ENCODE results near the gene HHEX.
"Not testable (repeated sequence)": the region's sequence is repeated elsewhere in the genome, so short reads cannot be mapped to it uniquely, and the experiment has no call there.

The HHEX gene

DNA sequence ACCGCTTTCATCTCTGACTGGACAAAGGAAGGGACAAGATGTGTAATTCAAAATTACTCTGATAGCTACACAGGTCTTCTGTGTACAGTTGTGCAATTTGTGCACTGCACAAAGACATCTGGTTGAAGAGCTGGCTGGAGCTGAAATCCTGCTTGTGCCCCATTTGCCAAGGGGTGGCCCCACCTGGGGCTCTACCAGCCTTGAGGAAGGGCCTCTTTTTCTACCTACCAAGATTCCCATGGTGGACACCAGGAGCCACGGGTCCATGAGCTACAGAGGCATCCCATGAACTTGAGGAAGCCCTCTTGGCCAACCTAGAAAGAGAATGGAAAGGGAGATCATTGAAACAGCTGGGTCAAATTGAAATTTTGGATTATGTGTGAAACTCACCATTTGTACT, 43.2 kb downstream of the HHEX start:
- DNase-seq (ENCODE audit: low read depth in 2 of 2, low spot score in 1 of 2): no peak

DNA sequence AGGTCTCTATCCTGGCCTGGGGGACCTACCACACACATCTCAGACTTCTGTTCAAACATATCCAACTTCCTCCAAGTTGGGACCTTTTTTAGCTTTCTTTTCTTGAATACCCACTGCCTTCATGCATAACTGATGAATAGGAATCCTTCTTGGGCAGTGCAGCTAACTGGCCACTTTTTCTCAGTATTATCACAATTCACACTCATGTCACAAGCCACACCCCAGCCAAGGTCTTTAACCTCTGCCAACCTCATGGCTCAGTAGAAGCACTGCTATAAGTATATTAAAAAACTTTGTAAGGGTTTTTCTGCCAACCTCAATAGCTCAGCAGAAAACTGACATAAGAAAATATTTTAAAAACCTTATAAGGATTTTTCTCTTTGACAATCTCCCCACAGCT, 44.5 kb downstream of the HHEX start:
- DNase-seq (ENCODE audit: low read depth in 2 of 2, low spot score in 1 of 2): no peak

DNA sequence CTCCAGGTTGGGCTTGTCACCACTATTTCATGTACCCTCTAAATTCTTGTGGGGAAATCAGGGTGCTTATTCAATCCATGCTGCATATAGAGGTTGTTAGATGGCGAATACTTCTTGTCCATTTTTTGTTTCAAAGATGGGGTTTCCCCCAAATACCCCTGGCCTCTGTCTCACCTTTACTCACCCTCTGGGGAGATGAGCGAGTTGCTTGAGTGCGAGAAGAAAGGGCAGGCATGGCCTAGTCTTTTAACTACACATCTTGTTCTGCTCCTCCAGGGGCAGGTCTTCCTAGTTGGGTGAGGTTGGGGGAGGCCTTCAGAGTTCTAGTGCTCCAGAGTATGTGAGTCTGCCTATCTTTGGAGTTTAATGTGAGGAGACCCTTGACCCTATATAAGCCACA, 46.2 kb downstream of the HHEX start:
- DNase-seq (ENCODE audit: low read depth in 2 of 2, low spot score in 1 of 2): no peak

DNA sequence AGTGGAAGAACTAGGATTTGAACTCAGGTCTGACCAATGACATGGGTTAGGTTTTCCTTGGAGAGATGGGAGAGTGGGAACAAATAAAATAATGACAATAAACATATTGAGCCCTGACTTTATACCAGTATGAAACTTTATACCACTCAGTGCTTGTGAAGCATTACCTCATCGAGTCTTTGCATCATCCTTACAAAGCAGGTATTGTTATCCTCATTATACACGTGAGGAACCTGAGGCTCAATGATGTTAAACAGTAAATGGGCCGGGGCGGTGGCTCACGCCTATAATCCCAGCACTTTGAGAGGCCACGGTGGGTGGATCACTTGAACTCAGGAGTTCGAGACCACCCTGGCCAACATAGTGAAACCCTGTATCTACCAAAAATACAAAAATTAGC, 47.7 kb downstream of the HHEX start:
- DNase-seq (ENCODE audit: low read depth in 2 of 2, low spot score in 1 of 2): no peak

DNA sequence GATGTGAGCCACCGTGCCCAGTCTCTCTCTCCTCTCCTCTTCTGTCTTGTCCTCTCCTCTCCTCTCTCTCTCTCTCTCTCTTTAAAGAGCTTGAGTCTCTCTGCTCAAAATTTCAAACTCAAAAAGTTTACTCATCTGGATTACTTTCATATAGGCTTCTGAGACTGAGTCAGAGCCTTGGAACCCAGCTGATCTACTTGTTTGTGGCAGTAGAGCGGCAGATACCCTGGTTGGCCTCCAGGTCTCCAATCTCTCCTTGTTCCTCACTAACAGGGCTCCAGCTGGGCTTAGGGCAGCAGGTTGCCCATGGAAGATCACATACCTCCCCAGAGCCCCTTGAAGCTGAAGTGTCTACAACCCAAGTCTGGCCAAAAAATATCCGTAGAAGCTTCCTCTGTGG, 51.0 kb downstream of the HHEX start:
- DNase-seq (ENCODE audit: low read depth in 2 of 2, low spot score in 1 of 2): no peak

DNA sequence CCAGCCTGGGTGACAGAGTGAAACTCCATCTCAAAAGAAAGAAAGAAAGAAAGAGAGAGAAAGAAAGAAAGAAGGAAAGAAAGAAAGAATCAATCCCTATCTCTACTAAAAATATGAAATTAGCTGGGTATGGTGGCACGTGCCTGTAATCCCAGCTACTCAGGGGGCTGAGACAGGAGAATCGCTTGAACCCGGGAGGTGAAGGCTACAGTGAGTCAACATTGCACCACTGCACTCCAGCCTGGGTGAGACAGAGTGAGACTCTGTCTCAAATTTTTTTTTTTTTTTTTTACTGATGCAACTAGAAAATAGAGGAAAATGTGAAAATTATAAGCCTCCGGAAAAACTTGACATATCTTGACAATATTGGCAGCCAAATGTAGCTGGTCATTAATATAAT, 52.0 kb downstream of the HHEX start:
- DNase-seq (ENCODE audit: low read depth in 2 of 2, low spot score in 1 of 2): not testable (repeated sequence)

DNA sequence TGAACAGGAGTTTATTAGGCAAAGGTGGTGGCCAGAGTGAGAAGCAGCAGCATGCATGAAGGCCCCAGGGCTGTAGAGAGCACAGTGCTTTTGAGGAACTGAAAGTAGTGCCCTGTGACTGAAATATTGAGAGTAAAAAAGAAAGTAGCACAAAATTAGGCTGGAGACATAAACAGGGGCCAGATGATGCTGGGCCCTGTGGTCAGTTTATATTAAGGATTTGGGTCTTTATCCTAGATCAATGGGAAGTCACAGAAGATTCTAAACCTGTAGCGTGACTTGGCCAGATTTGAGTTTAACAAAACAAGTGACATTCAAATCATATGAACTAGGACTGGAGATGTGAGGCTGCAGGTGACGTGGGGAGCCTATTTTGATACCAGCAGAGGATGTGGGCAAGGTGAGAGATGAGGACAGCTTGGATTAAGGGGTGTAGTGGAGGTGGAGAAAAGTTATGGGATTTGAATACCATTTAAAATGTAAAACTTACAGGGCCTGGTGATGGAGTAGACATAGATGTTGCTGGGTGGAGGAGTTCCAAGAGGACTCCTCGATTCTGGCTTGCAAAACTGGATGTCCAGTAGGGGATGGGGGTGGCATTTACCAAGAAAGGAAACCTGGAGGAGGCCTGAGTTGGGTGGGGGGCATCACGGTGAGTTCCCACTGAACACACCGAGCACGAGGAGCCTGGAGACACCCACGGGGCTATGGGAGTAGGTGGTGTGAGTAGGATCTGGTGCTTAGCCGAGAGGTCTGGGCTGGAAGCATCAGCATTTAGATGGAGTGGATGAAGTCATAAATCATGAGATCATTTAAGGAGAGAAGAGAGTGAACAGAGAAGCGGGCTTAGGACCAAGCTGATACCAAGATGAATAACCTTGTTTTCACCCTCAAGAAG, 52.8 kb downstream of the HHEX start:
- DNase-seq (ENCODE audit: low read depth in 2 of 2, low spot score in 1 of 2): no peak
